H9 (cell line): ENCODE measurements around the gene BLMH. TPM values are rescaled to one million over a fixed set of nuclear protein-coding genes. Genes with fewer than 3 reads are reported as not detected.

Source experiments
- DNase-seq: peaks from one replicate; pipeline ENCODE4 v3.0.0-alpha.2; 2017
- H2AFZ ChIP-seq: one replicate; pipeline ENCODE4 v1.6.1; 2013; ENCODE audit warnings: mild to moderate bottlenecking, low read length, control low read depth, moderate library complexity
- H2AK5ac ChIP-seq: 2 replicates; pipeline ENCODE4 v1.6.1; 2013; ENCODE audit warnings: low read length, control low read depth, mixed read lengths; ENCODE audit not compliant: insufficient read length
- H2BK120ac ChIP-seq: one replicate; pipeline ENCODE4 v1.6.1; 2013; ENCODE audit warnings: low read depth, mild to moderate bottlenecking, low read length, control low read depth, inconsistent platforms; ENCODE audit not compliant: poor library complexity, severe bottlenecking
- H2BK12ac ChIP-seq: 2 replicates; pipeline ENCODE4 v1.6.1; 2013; ENCODE audit warnings: low read length, control low read depth, mixed read lengths, low read depth; ENCODE audit not compliant: insufficient read length
- H2BK15ac ChIP-seq: 2 replicates; pipeline ENCODE4 v1.6.1; 2013; ENCODE audit warnings: low read depth, low read length, control low read depth
- H2BK20ac ChIP-seq: one replicate; pipeline ENCODE4 v1.6.1; 2013; ENCODE audit warnings: low read depth, mild to moderate bottlenecking, low read length, control low read depth, inconsistent platforms; ENCODE audit not compliant: poor library complexity, severe bottlenecking
- H2BK5ac ChIP-seq: 2 replicates; pipeline ENCODE4 v1.6.1; 2013; ENCODE audit warnings: low read length, control low read depth, mixed read lengths; ENCODE audit not compliant: insufficient read length
- H3K14ac ChIP-seq: 2 replicates; pipeline ENCODE4 v1.6.1; 2013; ENCODE audit warnings: low read length, control low read depth; ENCODE audit not compliant: insufficient read depth
- H3K18ac ChIP-seq: 2 replicates; pipeline ENCODE4 v1.6.1; 2013; ENCODE audit warnings: low read depth, mild to moderate bottlenecking, mixed read lengths, low read length, control low read depth; ENCODE audit not compliant: insufficient read length
- H3K23ac ChIP-seq: 2 replicates; pipeline ENCODE4 v1.6.1; 2013; ENCODE audit warnings: low read length, control low read depth, mixed read lengths, low read depth; ENCODE audit not compliant: insufficient read length
- H3K23me2 ChIP-seq: 2 replicates; pipeline ENCODE4 v1.6.1; 2013; ENCODE audit warnings: low read depth, mild to moderate bottlenecking, mixed read lengths, low read length, control low read depth; ENCODE audit not compliant: insufficient read length, poor library complexity, severe bottlenecking
- H3K27ac ChIP-seq: 2 replicates; pipeline ENCODE4 v1.5.1; 2013; ENCODE audit warnings: low read length, control low read depth, mixed read lengths, low read depth; ENCODE audit not compliant: insufficient read length
- H3K27me3 ChIP-seq: 2 replicates; pipeline ENCODE4 v1.6.1; 2013; ENCODE audit warnings: low read length, control low read depth, inconsistent platforms; ENCODE audit not compliant: insufficient read depth
- H3K4ac ChIP-seq: 2 replicates; pipeline ENCODE4 v1.6.1; 2013; ENCODE audit warnings: low read depth, mild to moderate bottlenecking, control low read depth, inconsistent platforms, low read length, moderate library complexity
- H3K4me1 ChIP-seq: 2 replicates; pipeline ENCODE4 v1.6.1; 2013; ENCODE audit warnings: low read length, control low read depth, inconsistent platforms; ENCODE audit not compliant: insufficient read depth
- H3K4me2 ChIP-seq: 2 replicates; pipeline ENCODE4 v1.6.1; 2013; ENCODE audit warnings: low read length, control low read depth, mixed read lengths; ENCODE audit not compliant: insufficient read length, insufficient read depth
- H3K56ac ChIP-seq: 2 replicates; pipeline ENCODE4 v1.6.1; 2013; ENCODE audit warnings: low read depth, mild to moderate bottlenecking, mixed read lengths, low read length, control low read depth; ENCODE audit not compliant: insufficient read length
- H3K79me1 ChIP-seq: 2 replicates; pipeline ENCODE4 v1.6.1; 2013; ENCODE audit warnings: low read depth, mild to moderate bottlenecking, moderate library complexity, low read length, control low read depth, inconsistent platforms; ENCODE audit not compliant: insufficient read depth, poor library complexity, severe bottlenecking
- H3K79me2 ChIP-seq: 2 replicates; pipeline ENCODE4 v1.6.1; 2013; ENCODE audit warnings: low read length, control low read depth, inconsistent platforms; ENCODE audit not compliant: insufficient read depth
- H3K9ac ChIP-seq: 2 replicates; pipeline ENCODE4 v1.6.1; 2013; ENCODE audit warnings: low read length, control low read depth, mixed read lengths; ENCODE audit not compliant: insufficient read length; ENCODE audit errors: extremely low read depth
- H3K9me3 ChIP-seq: one replicate; pipeline ENCODE4 v1.6.1; 2013; ENCODE audit warnings: low read depth, low read length, inconsistent platforms; ENCODE audit not compliant: control insufficient read depth
- H3T11ph ChIP-seq: one replicate; pipeline ENCODE4 v1.6.1; 2013; ENCODE audit warnings: mild to moderate bottlenecking, low read length, control low read depth, inconsistent platforms
- H4K20me1 ChIP-seq: one replicate; pipeline ENCODE4 v1.6.1; 2013; ENCODE audit not compliant: control insufficient read depth, insufficient read length, insufficient read depth
- H4K5ac ChIP-seq: 2 replicates; pipeline ENCODE4 v1.6.1; 2013; ENCODE audit warnings: low read depth, mild to moderate bottlenecking, mixed read lengths, low read length, control low read depth; ENCODE audit not compliant: insufficient read length
- H4K8ac ChIP-seq: replicated peaks from 2 replicates; pipeline ENCODE4 v1.6.1; 2013; ENCODE audit warnings: low read length, control low read depth, mixed read lengths, low read depth; ENCODE audit not compliant: insufficient read length
- H4K91ac ChIP-seq: 2 replicates; pipeline ENCODE4 v1.6.1; 2013; ENCODE audit warnings: low read depth, mild to moderate bottlenecking, moderate library complexity, mixed read lengths, low read length, control low read depth; ENCODE audit not compliant: insufficient read length
- H3K27ac Mint-ChIP-seq, 3 experiments: 2 replicates in 2 of 3; 3 replicates in 1 of 3; pipeline ENCODE4 v1.8.0; 2020 to 2021; ENCODE audit warnings: mixed read lengths in 3 of 3, mild to moderate bottlenecking in 1 of 3, moderate library complexity in 1 of 3
- H3K27me3 Mint-ChIP-seq: 2 replicates; pipeline ENCODE4 v1.8.0; 2021; ENCODE audit warnings: low read depth, mild to moderate bottlenecking, moderate library complexity, mixed read lengths
- H3K36me3 Mint-ChIP-seq, 3 experiments: 2 replicates in 2 of 3; 3 replicates in 1 of 3; pipeline ENCODE4 v1.8.0; 2020 to 2021; ENCODE audit warnings: low read depth in 3 of 3, mixed read lengths in 3 of 3; ENCODE audit not compliant: insufficient read depth in 1 of 3
- H3K4me1 Mint-ChIP-seq, 2 experiments: 2 replicates each; pipeline ENCODE4 v1.8.0; 2020; ENCODE audit warnings: mixed read lengths in 2 of 2
- H3K4me3 Mint-ChIP-seq, 2 experiments: 2 replicates in 1 of 2; 3 replicates in 1 of 2; pipeline ENCODE4 v1.8.0; 2020 to 2021; ENCODE audit warnings: mild to moderate bottlenecking in 2 of 2, mixed read lengths in 2 of 2, moderate library complexity in 1 of 2
- H3K9me3 Mint-ChIP-seq, 2 experiments: 2 replicates in 1 of 2; 3 replicates in 1 of 2; pipeline ENCODE4 v1.8.0; 2020; ENCODE audit warnings: mild to moderate bottlenecking in 2 of 2, mixed read lengths in 2 of 2, moderate library complexity in 1 of 2
- WGBS: extraction: QIAGEN DNeasy Blood & Tissue Kit; methylation state at CpG from one replicate; pipeline ENCODE4 v1.1.7; 2013; ENCODE audit warnings: missing lambda C conversion rate, low lambda C conversion rate, mixed read lengths; ENCODE audit not compliant: insufficient read length; ENCODE audit errors: extremely low coverage; 5-methylcytosine and 5-hydroxymethylcytosine counted together
- total RNA-seq: library from RNA; stranded (reverse); gene quantifications from 2 replicates; pipeline ENCODE4 v1.2.1, GENCODE V29; 2021
- TF ChIP-seq, protein P1 (sequence below): fragments of 200-600 bp; sonication (generic); conservative IDR thresholded peaks from 3 replicates; pipeline ENCODE4 v1.8.0; 2021; ENCODE audit warnings: antibody characterized with exemption, mild to moderate bottlenecking

The BLMH gene
- total RNA-seq, 1 experiment from 2014 or later, result 74.7 TPM

DNA sequence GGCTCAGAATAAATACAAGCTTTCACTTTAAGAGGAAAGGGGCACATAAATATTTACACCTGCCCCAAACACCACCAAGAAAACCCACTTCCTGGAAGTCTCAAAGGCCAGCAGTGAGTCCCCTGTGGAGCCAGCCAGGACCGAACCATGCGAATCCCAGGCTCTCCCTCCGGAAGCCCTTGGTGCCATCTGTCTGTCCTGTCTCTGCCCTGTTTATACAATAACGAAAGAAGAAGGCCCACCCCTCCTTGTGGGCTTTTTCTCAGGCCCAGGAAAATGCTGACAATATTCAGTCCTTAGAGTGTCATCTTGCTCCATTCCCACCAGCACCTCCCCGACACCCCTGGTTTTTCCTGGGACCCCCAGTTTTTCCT is 52.7 kb downstream of the BLMH start:
- Mint-ChIP-seq H3K36me3 (peaks cover 0 to 7% (median 7%) of the 10 kb centered on the region in 3 experiments; a peak in 4 of 7 replicates), H3K9me3 (peaks cover 9 to 11% of the 10 kb centered on the region in 2 experiments), H3K27ac (no peak overlapping the region), H3K27me3 (peaks cover 58% of the 10 kb centered on the region), H3K4me1 (peaks cover 24 to 32% of the 10 kb centered on the region in 2 experiments), H3K4me3 (peak overlapping the region in 1 of 2 experiments; percentile 27; a peak in 2 of 5 replicates)
- Histone ChIP-seq H2AK5ac (no peak overlapping the region), H3K18ac (no peak overlapping the region), H2BK20ac (no peak overlapping the region), H3K79me2 (no peaks in the 10 kb centered on the region), H3T11ph (no peak overlapping the region), H3K23ac (no peak overlapping the region), H4K20me1 (no peaks in the 10 kb centered on the region), H2BK120ac (no peak overlapping the region), H4K5ac (no peak overlapping the region), H4K91ac (no peak overlapping the region), H3K9me3 (no peaks in the 10 kb centered on the region), H3K4ac (no peak overlapping the region), H2BK15ac (no peak overlapping the region), H3K14ac (no peak overlapping the region), H3K56ac (no peak overlapping the region), H3K23me2 (peaks cover 5% of the 10 kb centered on the region), H3K27ac (no peak overlapping the region), H3K4me2 (no peak overlapping the region), H2BK12ac (no peak overlapping the region), H2BK5ac (no peak overlapping the region), H3K4me1 (no peaks in the 10 kb centered on the region), H2AFZ (no peak overlapping the region), H4K8ac (no peak overlapping the region), H3K9ac (no peak overlapping the region), H3K27me3 (peaks cover 30% of the 10 kb centered on the region; the same call in 1 of the 2 replicates), H3K79me1 (no peaks in the 10 kb centered on the region)
- DNase-seq, result no peak
- WGBS, result no CpG with 5 or more reads among the region's 5 CpGs
- TF ChIP-seq, protein P1, sequence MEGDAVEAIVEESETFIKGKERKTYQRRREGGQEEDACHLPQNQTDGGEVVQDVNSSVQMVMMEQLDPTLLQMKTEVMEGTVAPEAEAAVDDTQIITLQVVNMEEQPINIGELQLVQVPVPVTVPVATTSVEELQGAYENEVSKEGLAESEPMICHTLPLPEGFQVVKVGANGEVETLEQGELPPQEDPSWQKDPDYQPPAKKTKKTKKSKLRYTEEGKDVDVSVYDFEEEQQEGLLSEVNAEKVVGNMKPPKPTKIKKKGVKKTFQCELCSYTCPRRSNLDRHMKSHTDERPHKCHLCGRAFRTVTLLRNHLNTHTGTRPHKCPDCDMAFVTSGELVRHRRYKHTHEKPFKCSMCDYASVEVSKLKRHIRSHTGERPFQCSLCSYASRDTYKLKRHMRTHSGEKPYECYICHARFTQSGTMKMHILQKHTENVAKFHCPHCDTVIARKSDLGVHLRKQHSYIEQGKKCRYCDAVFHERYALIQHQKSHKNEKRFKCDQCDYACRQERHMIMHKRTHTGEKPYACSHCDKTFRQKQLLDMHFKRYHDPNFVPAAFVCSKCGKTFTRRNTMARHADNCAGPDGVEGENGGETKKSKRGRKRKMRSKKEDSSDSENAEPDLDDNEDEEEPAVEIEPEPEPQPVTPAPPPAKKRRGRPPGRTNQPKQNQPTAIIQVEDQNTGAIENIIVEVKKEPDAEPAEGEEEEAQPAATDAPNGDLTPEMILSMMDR, result no peak
